HG02840 (cell line): ENCODE measurements around the gene OR2A25.

ENCODE experiments used
- ATAC-seq: cut with Tn5 transposase; IDR thresholded peaks from one replicate; pipeline ENCODE4 v1.9.1; 2021; ENCODE audit warnings: mild to moderate bottlenecking, moderate library complexity, moderate number of reproducible peaks; ENCODE audit not compliant: unreplicated experiment, low FRiP score

Gene OR2A25

GRCh38 chr7:144063710-144064109 lies 5.9 kb upstream of the OR2A25 start:
- ATAC-seq: no peak

GRCh38 chr7:144069953-144070352 lies 342 bp downstream of the OR2A25 start:
- no peak for ATAC-seq

GRCh38 chr7:144074374-144074773 lies 4.8 kb downstream of the OR2A25 start:
- no peak for ATAC-seq

- no peak for ATAC-seq
These were observed 16.4 kb downstream of the OR2A25 start, which contains the start of gene OR2A12 for GRCh38 chr7:144085978-144086377. OR2A12 (plus strand) TSS chr7:144086278; CDS start chr7:144095108, 8,830 bp downstream.

- no peak for ATAC-seq
These were observed 17.1 kb downstream of the OR2A25 start for GRCh38 chr7:144086730-144087129.

- no peak for ATAC-seq
These were observed 17.6 kb downstream of the OR2A25 start for GRCh38 chr7:144087230-144087629.

- ATAC-seq: no peak
These were observed 21.1 kb downstream of the OR2A25 start for GRCh38 chr7:144090667-144091066.

- no peak for ATAC-seq
These were observed 29.2 kb downstream of the OR2A25 start for GRCh38 chr7:144098776-144099175.

GRCh38 chr7:144100607-144101006 lies 31.0 kb downstream of the OR2A25 start:
- no peak for ATAC-seq

GRCh38 chr7:144102041-144102440 lies 32.4 kb downstream of the OR2A25 start:
- ATAC-seq: no peak

GRCh38 chr7:144105211-144105610 lies 35.6 kb downstream of the OR2A25 start:
- ATAC-seq: no peak

- no peak for ATAC-seq
These were observed 39.7 kb downstream of the OR2A25 start, which contains the start of gene OR2A2 for GRCh38 chr7:144109283-144109682. OR2A2 (plus strand) TSS chr7:144109583; CDS start chr7:144109583, 0 bp downstream.

- no peak for ATAC-seq
These were observed 40.7 kb downstream of the OR2A25 start for GRCh38 chr7:144110272-144110671.

- no peak for ATAC-seq
These were observed 44.0 kb downstream of the OR2A25 start for GRCh38 chr7:144113651-144114050.

GRCh38 chr7:144118341-144118740 lies 48.7 kb downstream of the OR2A25 start:
- ATAC-seq: no peak

GRCh38 chr7:144122876-144123275 lies 53.3 kb downstream of the OR2A25 start, which contains the start of gene OR2A14:
OR2A14 (plus strand) TSS chr7:144123176; CDS start chr7:144129113, 5,937 bp downstream.
- ATAC-seq: no peak
